ENCODE data around the gene LDAH.

GRCh38 chr2:20689428-20690264 is 133.3 kb downstream of the LDAH start:
- TF ChIP-seq CTCF (IDR thresholded peaks at IDR 0.05) (no peak), POLR2A (IDR thresholded peaks at IDR 0.05; ENCODE audit: low read length) (no peak), ELK1 (IDR thresholded peaks at IDR 0.05; ENCODE audit: low read depth, low read length) (no peak), JUNB (IDR thresholded peaks at IDR 0.05) (no peak), RNF2 (IDR thresholded peaks at IDR 0.05; ENCODE audit: borderline replicate concordance, low read depth) (no peak), EP300 (IDR thresholded peaks at IDR 0.05) (no peak), SMC3 (IDR thresholded peaks at IDR 0.05) (no peak), USF2 (IDR thresholded peaks at IDR 0.05) (no peak), ZC3H11A (IDR thresholded peaks at IDR 0.05) (no peak), RCOR1 (IDR thresholded peaks at IDR 0.05; ENCODE audit: low read depth, low read length) (no peak), KDM1A (IDR thresholded peaks at IDR 0.05; ENCODE audit: low read depth) (no peak), CEBPB (IDR thresholded peaks at IDR 0.05) (no peak)
- TF ChIP-seq, protein P1, sequence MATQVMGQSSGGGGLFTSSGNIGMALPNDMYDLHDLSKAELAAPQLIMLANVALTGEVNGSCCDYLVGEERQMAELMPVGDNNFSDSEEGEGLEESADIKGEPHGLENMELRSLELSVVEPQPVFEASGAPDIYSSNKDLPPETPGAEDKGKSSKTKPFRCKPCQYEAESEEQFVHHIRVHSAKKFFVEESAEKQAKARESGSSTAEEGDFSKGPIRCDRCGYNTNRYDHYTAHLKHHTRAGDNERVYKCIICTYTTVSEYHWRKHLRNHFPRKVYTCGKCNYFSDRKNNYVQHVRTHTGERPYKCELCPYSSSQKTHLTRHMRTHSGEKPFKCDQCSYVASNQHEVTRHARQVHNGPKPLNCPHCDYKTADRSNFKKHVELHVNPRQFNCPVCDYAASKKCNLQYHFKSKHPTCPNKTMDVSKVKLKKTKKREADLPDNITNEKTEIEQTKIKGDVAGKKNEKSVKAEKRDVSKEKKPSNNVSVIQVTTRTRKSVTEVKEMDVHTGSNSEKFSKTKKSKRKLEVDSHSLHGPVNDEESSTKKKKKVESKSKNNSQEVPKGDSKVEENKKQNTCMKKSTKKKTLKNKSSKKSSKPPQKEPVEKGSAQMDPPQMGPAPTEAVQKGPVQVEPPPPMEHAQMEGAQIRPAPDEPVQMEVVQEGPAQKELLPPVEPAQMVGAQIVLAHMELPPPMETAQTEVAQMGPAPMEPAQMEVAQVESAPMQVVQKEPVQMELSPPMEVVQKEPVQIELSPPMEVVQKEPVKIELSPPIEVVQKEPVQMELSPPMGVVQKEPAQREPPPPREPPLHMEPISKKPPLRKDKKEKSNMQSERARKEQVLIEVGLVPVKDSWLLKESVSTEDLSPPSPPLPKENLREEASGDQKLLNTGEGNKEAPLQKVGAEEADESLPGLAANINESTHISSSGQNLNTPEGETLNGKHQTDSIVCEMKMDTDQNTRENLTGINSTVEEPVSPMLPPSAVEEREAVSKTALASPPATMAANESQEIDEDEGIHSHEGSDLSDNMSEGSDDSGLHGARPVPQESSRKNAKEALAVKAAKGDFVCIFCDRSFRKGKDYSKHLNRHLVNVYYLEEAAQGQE (IDR thresholded peaks at IDR 0.05) = no peak

Measured in A549 (cell line).